ENCODE data around the gene ATP6V1G2.

- TF ChIP-seq CTCF (IDR thresholded peaks at IDR 0.05) (no peak), EP300 (IDR thresholded peaks at IDR 0.05) (no peak), POLR2A (IDR thresholded peaks at IDR 0.05; ENCODE audit: low read depth) (no peak), POLR2AphosphoS5 (IDR thresholded peaks at IDR 0.05) (no peak)
These were observed 23.6 kb upstream of the ATP6V1G2 start for GRCh38 chr6:31569861-31570536.

All from esophagus muscularis mucosa (tissue), 4 donors.